GM18951 (cell line): Measurements from ENCODE around the gene PAQR5.
A peak's percentile ranks its signal among the peaks of the same experiment; 100 is the strongest.

Source experiments
- POLR2A ChIP-seq: IDR thresholded peaks from 4 replicates; pipeline ENCODE4 v1.6.1; 2011; ENCODE audit warnings: mild to moderate bottlenecking; ENCODE audit not compliant: insufficient read length, insufficient read depth; ENCODE audit errors: extremely low read depth
- in situ Hi-C: fragments of 300-500 bp; cut with MboI; formaldehyde crosslinking; loops from one replicate; pipeline ENCODE4 v1.12.0; 2022; ENCODE audit warnings: low sequenced_read_pairs, mixed read lengths, inconsistent platforms; ENCODE audit not compliant: unreplicated experiment

PAQR5 gene

GRCh38 chr15:69408841-69409240, 110.1 kb downstream of the PAQR5 start:
- no peak for TF ChIP-seq POLR2A
- in situ Hi-C loops, result no loop called here

- in situ Hi-C loops, result no loop called here
- TF ChIP-seq POLR2A, result no peak
Observed at GRCh38 chr15:69410248-69410874, 111.6 kb downstream of the PAQR5 start.

GRCh38 chr15:69412274-69412673, 113.6 kb downstream of the PAQR5 start:
- no peak for TF ChIP-seq POLR2A
- in situ Hi-C loops, result no loop called here

- TF ChIP-seq POLR2A, result no peak
- in situ Hi-C loops, result no loop called here
Observed at GRCh38 chr15:69412701-69413100, 114.0 kb downstream of the PAQR5 start.

GRCh38 chr15:69413822-69414700, 115.3 kb downstream of the PAQR5 start, which contains the start of gene KIF23:
KIF23 (plus strand) TSS chr15:69414349; CDS start chr15:69414466, 117 bp downstream.
- in situ Hi-C loops, result no loop called here
- peak; percentile 76 for TF ChIP-seq POLR2A

GRCh38 chr15:69414701-69415167, 116.0 kb downstream of the PAQR5 start:
- no peak for TF ChIP-seq POLR2A
- in situ Hi-C loops, result no loop called here

- no peak for TF ChIP-seq POLR2A
Observed at GRCh38 chr15:69415381-69415780, 116.7 kb downstream of the PAQR5 start.

GRCh38 chr15:69417581-69417980, 118.9 kb downstream of the PAQR5 start:
- in situ Hi-C loops, result no loop called here
- TF ChIP-seq POLR2A, result no peak

More at GRCh38 chr15:69415381-69415780, 116.7 kb downstream of the PAQR5 start:
- in situ Hi-C loops, result no loop called here

- no peak for TF ChIP-seq POLR2A
- in situ Hi-C loops, result no loop called here
Observed at GRCh38 chr15:69421498-69421897, 122.8 kb downstream of the PAQR5 start.

- in situ Hi-C loops, result no loop called here
- no peak for TF ChIP-seq POLR2A
Observed at GRCh38 chr15:69422336-69422895, 123.7 kb downstream of the PAQR5 start.

GRCh38 chr15:69424001-69424400, 125.3 kb downstream of the PAQR5 start:
- TF ChIP-seq POLR2A, result no peak
- in situ Hi-C loops, result no loop called here

- in situ Hi-C loops, result no loop called here
- TF ChIP-seq POLR2A, result no peak
Observed at GRCh38 chr15:69424748-69425413, 126.2 kb downstream of the PAQR5 start.

GRCh38 chr15:69433831-69434230, 135.1 kb downstream of the PAQR5 start:
- no peak for TF ChIP-seq POLR2A
- in situ Hi-C loops, result no loop called here
